ENCODE results near the gene MAPKAP1.

- TF ChIP-seq CTCF (IDR thresholded peaks at IDR 0.05) (no peak), ZFX (IDR thresholded peaks at IDR 0.05; ENCODE audit: borderline replicate concordance) (no peak)
Observed at GRCh38 chr9:125620216-125620615, 86.8 kb downstream of the MAPKAP1 start.

Measured in 22Rv1 (cell line).